IMR-90 (cell line): ENCODE data around the gene KCNAB1.

Source experiments
- CEBPB ChIP-seq: IDR thresholded peaks from 2 replicates; pipeline ENCODE4 v1.6.1; 2012; ENCODE audit warnings: low read depth, low read length, improper control_type of control experiment
- MAZ ChIP-seq: IDR thresholded peaks from 2 replicates; pipeline ENCODE4 v1.6.1; 2012; ENCODE audit warnings: low read depth, mild to moderate bottlenecking, low read length, improper control_type of control experiment, moderate library complexity, borderline replicate concordance
- POLR2A ChIP-seq: IDR thresholded peaks from 2 replicates; pipeline ENCODE4 v1.6.1; 2012; ENCODE audit warnings: mild to moderate bottlenecking, low read depth, low read length
- SMC3 ChIP-seq: fragments of 150-350 bp; IDR thresholded peaks from 2 replicates; pipeline ENCODE4 v1.6.1; 2016; ENCODE audit warnings: low read depth, mild to moderate bottlenecking, antibody characterized with exemption, low read length, moderate library complexity
- TF ChIP-seq, protein P1 (sequence below): conservative IDR thresholded peaks from 2 replicates; pipeline ENCODE4 v1.5.1; 2012; ENCODE audit warnings: mild to moderate bottlenecking, low read depth, low read length, improper control_type of control experiment

DNA sequence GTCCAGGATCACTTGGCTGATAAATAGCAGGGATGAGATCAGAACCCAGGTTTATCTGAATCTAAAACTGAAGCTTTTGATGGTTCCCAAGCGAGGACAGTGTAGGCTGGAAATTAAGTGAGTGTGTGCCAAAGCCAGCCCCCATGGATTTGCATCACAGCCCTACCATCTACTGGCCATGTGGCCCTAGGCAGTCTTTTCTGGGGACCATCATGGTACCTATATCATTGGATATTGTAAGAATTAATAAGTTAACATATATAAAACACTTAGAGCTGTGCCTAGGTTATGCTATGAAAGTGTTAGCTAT, 467.3 kb downstream of the KCNAB1 start:
- TF ChIP-seq, protein P1, sequence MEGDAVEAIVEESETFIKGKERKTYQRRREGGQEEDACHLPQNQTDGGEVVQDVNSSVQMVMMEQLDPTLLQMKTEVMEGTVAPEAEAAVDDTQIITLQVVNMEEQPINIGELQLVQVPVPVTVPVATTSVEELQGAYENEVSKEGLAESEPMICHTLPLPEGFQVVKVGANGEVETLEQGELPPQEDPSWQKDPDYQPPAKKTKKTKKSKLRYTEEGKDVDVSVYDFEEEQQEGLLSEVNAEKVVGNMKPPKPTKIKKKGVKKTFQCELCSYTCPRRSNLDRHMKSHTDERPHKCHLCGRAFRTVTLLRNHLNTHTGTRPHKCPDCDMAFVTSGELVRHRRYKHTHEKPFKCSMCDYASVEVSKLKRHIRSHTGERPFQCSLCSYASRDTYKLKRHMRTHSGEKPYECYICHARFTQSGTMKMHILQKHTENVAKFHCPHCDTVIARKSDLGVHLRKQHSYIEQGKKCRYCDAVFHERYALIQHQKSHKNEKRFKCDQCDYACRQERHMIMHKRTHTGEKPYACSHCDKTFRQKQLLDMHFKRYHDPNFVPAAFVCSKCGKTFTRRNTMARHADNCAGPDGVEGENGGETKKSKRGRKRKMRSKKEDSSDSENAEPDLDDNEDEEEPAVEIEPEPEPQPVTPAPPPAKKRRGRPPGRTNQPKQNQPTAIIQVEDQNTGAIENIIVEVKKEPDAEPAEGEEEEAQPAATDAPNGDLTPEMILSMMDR: no peak
- TF ChIP-seq CEBPB (no peak), SMC3 (no peak), MAZ (no peak), POLR2A (no peak)
